H1 (cell line): ENCODE measurements around the gene ILKAP.

Source experiments
- CREB1 ChIP-seq: IDR thresholded peaks from 2 replicates; pipeline ENCODE4 v1.6.1; 2012; ENCODE audit warnings: inconsistent platforms
- CTCF ChIP-seq, 3 experiments: IDR thresholded peaks; 1 replicate in 2 of 3; 2 replicates in 1 of 3; pipeline versions ENCODE4 v1.5.1 to v1.6.1; 2011; ENCODE audit warnings: low read length in 3 of 3, mild to moderate bottlenecking in 3 of 3, inconsistent platforms in 2 of 3, low read depth in 1 of 3, moderate library complexity in 1 of 3; ENCODE audit not compliant: insufficient read depth in 1 of 3; ENCODE audit errors: control extremely low read depth in 1 of 3
- EZH2 ChIP-seq: fragments of 200-600 bp; sonication (generic); IDR thresholded peaks from 2 replicates; pipeline ENCODE4 v1.7.1; 2012; ENCODE audit warnings: low read depth, mild to moderate bottlenecking, moderate library complexity, low read length, inconsistent platforms; ENCODE audit not compliant: severe bottlenecking
- MAX ChIP-seq: IDR thresholded peaks from 2 replicates; pipeline ENCODE4 v1.6.1; 2012; ENCODE audit warnings: inconsistent platforms
- NRF1 ChIP-seq: IDR thresholded peaks from 2 replicates; pipeline ENCODE4 v1.6.1; 2011; ENCODE audit warnings: mild to moderate bottlenecking, low read depth, low read length, improper control_type of control experiment
- POLR2A ChIP-seq, 2 experiments: IDR thresholded peaks; 1 replicate in 1 of 2; 2 replicates in 1 of 2; pipeline ENCODE4 v1.6.1; 2011; ENCODE audit warnings: low read depth in 2 of 2, low read length in 2 of 2, mild to moderate bottlenecking in 2 of 2; ENCODE audit errors: control extremely low read depth in 1 of 2
- SAP30 ChIP-seq: fragments of 300-600 bp; sonication (generic); IDR thresholded peaks from 2 replicates; pipeline ENCODE4 v1.7.1; 2012; ENCODE audit warnings: low read length, moderate library complexity, mild to moderate bottlenecking, inconsistent platforms; ENCODE audit not compliant: insufficient read depth, insufficient replicate concordance
- TAF1 ChIP-seq: IDR thresholded peaks from 2 replicates; pipeline ENCODE4 v1.6.1; 2011; ENCODE audit warnings: mild to moderate bottlenecking, low read depth, low read length

DNA sequence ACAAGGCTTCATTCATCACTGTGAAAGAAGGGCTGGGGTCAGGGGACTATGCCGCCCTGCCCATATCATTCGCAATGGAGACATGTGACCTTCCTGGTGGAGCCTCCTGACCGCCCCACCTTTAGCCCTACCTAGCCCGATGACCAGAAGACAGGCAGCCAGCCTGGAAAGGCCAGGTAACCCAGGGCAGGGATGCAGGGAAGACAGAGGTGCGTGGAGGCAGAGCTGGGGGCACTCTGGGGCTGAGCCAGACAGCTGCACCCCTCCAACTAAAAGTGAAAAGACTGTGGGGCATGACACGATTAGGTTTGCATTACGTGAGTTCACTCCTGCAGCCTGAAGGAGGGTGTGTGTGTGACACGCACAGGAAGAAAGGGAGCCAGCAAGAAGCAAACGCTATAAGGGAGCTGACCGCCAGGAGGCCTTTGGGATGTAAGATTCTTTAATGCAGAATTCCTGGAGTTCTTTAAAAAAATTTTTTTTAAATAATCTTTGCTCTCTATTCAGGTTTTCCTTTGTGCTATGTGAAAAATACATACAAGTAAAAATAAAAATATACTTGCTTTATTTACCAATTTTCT, 40.1 kb upstream of the ILKAP start:
- no peak for TF ChIP-seq SAP30
- no peak for TF ChIP-seq MAX
- TF ChIP-seq EZH2: no peak
- no peak for TF ChIP-seq POLR2A (IDR thresholded peaks at IDR 0.05; ENCODE audit: control extremely low read depth in 1 of 2, low read depth in 2 of 2, low read length in 2 of 2)
- peak in 2 of 3 experiments; percentile 32 to 40; a peak in 2 of 4 replicates for TF ChIP-seq CTCF (IDR thresholded peaks at IDR 0.05; ENCODE audit: control extremely low read depth in 1 of 3, insufficient read depth in 1 of 3, low read depth in 1 of 3, low read length in 3 of 3)
- TF ChIP-seq TAF1: no peak
- TF ChIP-seq CREB1: no peak
- TF ChIP-seq NRF1: no peak
